ENCODE data around the gene YBX2. TPM values are rescaled to one million over a fixed set of nuclear protein-coding genes. Genes with fewer than 3 reads are reported as not detected.
"Not testable (repeated sequence)": the region's sequence is repeated elsewhere in the genome, so short reads cannot be mapped to it uniquely, and the experiment has no call there.

The YBX2 gene
- total and polyA plus RNA-seq, 7 donors = 0.28 to 37.6 (median 2.5) TPM

GRCh38 chr17:7249214-7249613 is 45.2 kb downstream of the YBX2 start:
- Histone ChIP-seq H3K4me1 (peaks cover 0 to 43% (median 35%) of the 10 kb centered on the region in 4 donors), H3K9me3 (no peaks in the 10 kb centered on the region), H3K27ac (no peak overlapping the region), H3K4me3 (no peak overlapping the region), H3K27me3 (no peaks in the 10 kb centered on the region), H3K36me3 (peaks cover 15 to 30% (median 21%) of the 10 kb centered on the region in 4 donors)
- TF ChIP-seq CTCF (IDR thresholded peaks at IDR 0.05) (no peak), EP300 (IDR thresholded peaks at IDR 0.05) (no peak), POLR2AphosphoS5 (IDR thresholded peaks at IDR 0.05) (no peak), POLR2A (IDR thresholded peaks at IDR 0.05) (no peak)
- DNase-seq = no peak
- intact Hi-C loops (cut with DNase I) = no loop called here
- WGBS, 2 donors = 90% methylated on average over 6 of the region's 6 CpGs

GRCh38 chr17:7248796-7249195 is 45.6 kb downstream of the YBX2 start:
- peaks cover 15 to 32% (median 25%) of the 10 kb centered on the region in 4 donors for H3K36me3 ChIP-seq
- peaks cover 0 to 43% (median 38%) of the 10 kb centered on the region in 4 donors for H3K4me1 ChIP-seq
- TF ChIP-seq EP300 (IDR thresholded peaks at IDR 0.05) (no peak), POLR2A (IDR thresholded peaks at IDR 0.05) (no peak), CTCF (IDR thresholded peaks at IDR 0.05) (no peak), POLR2AphosphoS5 (IDR thresholded peaks at IDR 0.05) (no peak)
- no peaks in the 10 kb centered on the region for H3K27me3 ChIP-seq
- no peak overlapping the region for H3K27ac ChIP-seq
- H3K9me3 ChIP-seq = no peaks in the 10 kb centered on the region
- intact Hi-C loops (cut with DNase I) = no loop called here
- H3K4me3 ChIP-seq = no peak overlapping the region
- no peak for DNase-seq
- 69 to 80% methylated on average over 4 of the region's 4 CpGs for whole genome bisulfite sequencing, 2 donors

GRCh38 chr17:7246779-7247178 is 47.7 kb downstream of the YBX2 start:
- no peak overlapping the region for H3K4me3 ChIP-seq
- H3K9me3 ChIP-seq = no peaks in the 10 kb centered on the region
- peaks cover 15 to 35% (median 25%) of the 10 kb centered on the region in 4 donors for H3K36me3 ChIP-seq
- TF ChIP-seq POLR2A (IDR thresholded peaks at IDR 0.05) = no peak
- no peak for TF ChIP-seq POLR2AphosphoS5 (IDR thresholded peaks at IDR 0.05)
- TF ChIP-seq EP300 (IDR thresholded peaks at IDR 0.05) = no peak
- no peak for TF ChIP-seq CTCF (IDR thresholded peaks at IDR 0.05)
- no peak overlapping the region for H3K27ac ChIP-seq
- intact Hi-C loops (cut with DNase I) = no loop called here
- no peaks in the 10 kb centered on the region for H3K27me3 ChIP-seq
- 91 to 94% methylated on average over 5 of the region's 5 CpGs for WGBS, 2 donors
- peaks cover 0 to 39% (median 36%) of the 10 kb centered on the region in 4 donors for H3K4me1 ChIP-seq
- no peak for DNase-seq

GRCh38 chr17:7243838-7244237 is 50.6 kb downstream of the YBX2 start:
- H3K27me3 ChIP-seq, H3K4me3 ChIP-seq, H3K9me3 ChIP-seq: not testable (repeated sequence)
- 76 to 87% methylated on average over 10 of the region's 10 CpGs for WGBS, 2 donors
- Histone ChIP-seq H3K36me3 (peaks cover 20 to 49% (median 31%) of the 10 kb centered on the region in 4 donors), H3K4me1 (peaks cover 0 to 34% (median 34%) of the 10 kb centered on the region in 4 donors), H3K27ac (peak overlapping the region; percentile 96 to 99 (median 98))
- peak; percentile 61 for DNase-seq
- intact Hi-C loops (cut with DNase I) = loop anchor here (5.0 kb wide), 3 partner anchors 63 to 598 kb away; partner anchors contain the start of genes EIF5A and TMEM256

- Histone ChIP-seq H3K4me1 (peaks cover 0 to 31% (median 29%) of the 10 kb centered on the region in 4 donors), H3K27me3 (no peaks in the 10 kb centered on the region), H3K9me3 (no peaks in the 10 kb centered on the region), H3K4me3 (peak overlapping the region; percentile 74 to 100 (median 94)), H3K36me3 (peaks cover 20 to 49% (median 31%) of the 10 kb centered on the region in 4 donors), H3K27ac (peak overlapping the region; percentile 96 to 99 (median 98))
- no peak for TF ChIP-seq EP300 (IDR thresholded peaks at IDR 0.05)
- no peak for TF ChIP-seq POLR2AphosphoS5 (IDR thresholded peaks at IDR 0.05)
- TF ChIP-seq CTCF (IDR thresholded peaks at IDR 0.05) = no peak
- TF ChIP-seq POLR2A (IDR thresholded peaks at IDR 0.05) = no peak
- WGBS, 2 donors = 23 to 54% methylated on average over 2 of the region's 2 CpGs
- DNase-seq = no peak
- intact Hi-C loops (cut with DNase I) = loop anchor here (5.0 kb wide), 3 partner anchors 64 to 599 kb away; partner anchors contain the start of genes EIF5A and TMEM256
These were observed 51.0 kb downstream of the YBX2 start for GRCh38 chr17:7243453-7243729.
